ENCODE data around the gene CLMN. TPM values are rescaled to one million over a fixed set of nuclear protein-coding genes. Genes with fewer than 3 reads are reported as not detected.

Gene CLMN
- total RNA-seq, 2 donors from 2014 or later: 2.6 to 3.5 TPM

DNA sequence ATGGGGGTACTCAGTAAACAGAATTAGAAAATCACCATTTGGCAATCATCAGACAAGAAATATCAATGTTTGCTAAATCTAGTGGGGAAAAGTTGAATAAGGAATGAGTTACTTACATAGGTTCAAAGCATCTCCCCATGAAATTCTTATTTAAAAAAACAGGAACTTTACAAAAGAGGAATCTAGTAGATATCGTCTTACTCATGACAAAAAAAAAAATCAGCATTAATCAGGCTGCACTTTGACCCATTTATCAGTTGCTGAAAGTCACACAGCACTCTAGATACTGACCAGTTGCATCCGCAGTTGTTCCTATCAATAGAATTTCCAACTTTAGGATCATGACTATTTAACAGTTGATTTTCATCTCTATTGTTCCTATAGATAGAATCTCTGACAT, 156.6 kb downstream of the CLMN start:
- Mint-ChIP-seq H3K4me1 (ENCODE audit: low read depth in 2 of 2) (peaks cover 2 to 4% of the 10 kb centered on the region in 2 donors), H3K27ac (peak overlapping the region in 1 of 2 donors; percentile 13), H3K9me3 (peaks cover 5% of the 10 kb centered on the region), H3K27me3 (no peaks in the 10 kb centered on the region), H3K4me3 (no peak overlapping the region), H3K36me3 (peaks cover 12% of the 10 kb centered on the region)
- ATAC-seq (no peak), DNase-seq (ENCODE audit: low spot score) (no peak)

DNA sequence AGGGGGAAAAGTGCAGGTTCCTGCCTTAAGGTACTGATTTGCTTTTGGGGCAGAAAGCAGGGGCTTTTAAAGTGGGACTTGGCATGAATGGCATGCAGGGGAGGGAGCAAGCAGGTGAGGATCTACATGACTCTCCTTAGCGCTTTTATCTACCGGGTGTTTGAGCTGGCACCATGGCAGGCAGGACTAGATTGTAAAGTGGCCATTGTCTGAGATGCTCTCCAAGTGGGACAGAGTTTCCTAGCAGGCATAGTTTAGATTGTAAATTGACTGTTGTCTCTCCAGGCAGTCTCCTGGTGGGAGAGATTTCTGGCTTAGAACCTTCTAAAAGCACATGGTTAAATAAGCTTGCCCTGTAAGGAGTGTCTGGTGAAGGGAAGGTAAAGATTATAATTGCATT, 157.1 kb downstream of the CLMN start:
- H3K36me3 Mint-ChIP-seq: peaks cover 12% of the 10 kb centered on the region
- no peaks in the 10 kb centered on the region for H3K27me3 Mint-ChIP-seq
- no peak overlapping the region for H3K27ac Mint-ChIP-seq
- peaks cover 5% of the 10 kb centered on the region for H3K9me3 Mint-ChIP-seq
- DNase-seq (ENCODE audit: low spot score): no peak
- ATAC-seq: no peak
- H3K4me3 Mint-ChIP-seq: no peak overlapping the region
- H3K4me1 Mint-ChIP-seq (ENCODE audit: low read depth in 2 of 2): peaks cover 7 to 9% of the 10 kb centered on the region in 2 donors

GRCh38 chr14:95157327-95158189, 162.2 kb downstream of the CLMN start, which contains the start of gene DICER1:
DICER1 (minus strand) TSS chr14:95157529; CDS start chr14:95133458, 24,071 bp downstream.
- Mint-ChIP-seq H3K27me3 (no peaks in the 10 kb centered on the region), H3K27ac (peak within 1 kb of the TSS; percentile 98), H3K9me3 (no peaks in the 10 kb centered on the region), H3K4me1 (ENCODE audit: low read depth in 2 of 2) (peaks cover 33 to 36% of the 10 kb centered on the region in 2 donors), H3K36me3 (peaks cover 4% of the 10 kb centered on the region), H3K4me3 (peak within 1 kb of the TSS; percentile 95)
- ATAC-seq: peak; percentile 91 to 95
- peak; percentile 97 for DNase-seq (ENCODE audit: low spot score)

DNA sequence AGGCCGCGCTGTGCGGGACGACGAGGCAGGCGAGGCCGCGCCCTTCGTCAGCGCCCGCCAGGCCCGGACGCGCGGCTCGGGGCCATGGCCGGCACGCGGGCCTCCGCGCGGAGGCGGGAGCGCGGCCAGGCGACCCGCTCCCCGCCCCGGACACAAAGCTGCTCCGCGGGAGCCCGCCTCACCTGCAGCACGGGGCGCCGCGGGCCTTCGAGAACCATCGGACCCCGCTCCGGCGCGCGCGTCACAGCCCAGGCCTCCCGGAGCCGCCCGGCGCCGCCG, 162.7 kb downstream of the CLMN start:
- H3K4me1 Mint-ChIP-seq (ENCODE audit: low read depth in 2 of 2): peaks cover 35 to 40% of the 10 kb centered on the region in 2 donors
- no peaks in the 10 kb centered on the region for H3K27me3 Mint-ChIP-seq
- no peaks in the 10 kb centered on the region for H3K9me3 Mint-ChIP-seq
- ATAC-seq: peak; percentile 64
- H3K36me3 Mint-ChIP-seq: peaks cover 4% of the 10 kb centered on the region
- peak overlapping the region; percentile 95 for H3K4me3 Mint-ChIP-seq
- peak overlapping the region in 1 of 2 donors; percentile 98 for H3K27ac Mint-ChIP-seq
- DNase-seq (ENCODE audit: low spot score): no peak

- no peaks in the 10 kb centered on the region for H3K9me3 Mint-ChIP-seq
- peaks cover 41 to 45% of the 10 kb centered on the region in 2 donors for H3K4me1 Mint-ChIP-seq (ENCODE audit: low read depth in 2 of 2)
- ATAC-seq (peak; percentile 41 to 50), DNase-seq (ENCODE audit: low spot score) (peak; percentile 63)
- H3K27ac Mint-ChIP-seq: peak overlapping the region; percentile 64 to 81
- H3K36me3 Mint-ChIP-seq: peaks cover 4% of the 10 kb centered on the region
- peak overlapping the region; percentile 81 for H3K4me3 Mint-ChIP-seq
- H3K27me3 Mint-ChIP-seq: no peaks in the 10 kb centered on the region
Observed at GRCh38 chr14:95156161-95157047, 163.3 kb downstream of the CLMN start.

GRCh38 chr14:95155045-95155444, 164.7 kb downstream of the CLMN start:
- peak overlapping the region; percentile 64 to 81 for H3K27ac Mint-ChIP-seq

GRCh38 chr14:95153866-95154265, 165.8 kb downstream of the CLMN start:
- Mint-ChIP-seq H3K4me3 (peak overlapping the region; percentile 81), H3K27me3 (no peaks in the 10 kb centered on the region), H3K4me1 (ENCODE audit: low read depth in 2 of 2) (peaks cover 59 to 67% of the 10 kb centered on the region in 2 donors), H3K27ac (peak overlapping the region in 1 of 2 donors; percentile 29), H3K9me3 (no peaks in the 10 kb centered on the region), H3K36me3 (peaks cover 4% of the 10 kb centered on the region)
- no peak for ATAC-seq
- DNase-seq (ENCODE audit: low spot score): no peak

More at GRCh38 chr14:95155045-95155444, 164.7 kb downstream of the CLMN start:
- Mint-ChIP-seq H3K4me1 (ENCODE audit: low read depth in 2 of 2) (peaks cover 53 to 55% of the 10 kb centered on the region in 2 donors), H3K4me3 (peak overlapping the region; percentile 81), H3K27me3 (no peaks in the 10 kb centered on the region), H3K36me3 (peaks cover 4% of the 10 kb centered on the region), H3K9me3 (no peaks in the 10 kb centered on the region)
- DNase-seq (ENCODE audit: low spot score): no peak
- no peak for ATAC-seq

GRCh38 chr14:95151561-95151960, 168.1 kb downstream of the CLMN start:
- no peaks in the 10 kb centered on the region for H3K27me3 Mint-ChIP-seq
- H3K36me3 Mint-ChIP-seq: peaks cover 7% of the 10 kb centered on the region
- peaks cover 67 to 78% of the 10 kb centered on the region in 2 donors for H3K4me1 Mint-ChIP-seq (ENCODE audit: low read depth in 2 of 2)
- peak overlapping the region; percentile 23 for H3K4me3 Mint-ChIP-seq
- peak overlapping the region in 1 of 2 donors; percentile 50 for H3K27ac Mint-ChIP-seq
- no peak for DNase-seq (ENCODE audit: low spot score)
- no peaks in the 10 kb centered on the region for H3K9me3 Mint-ChIP-seq
- no peak for ATAC-seq

DNA sequence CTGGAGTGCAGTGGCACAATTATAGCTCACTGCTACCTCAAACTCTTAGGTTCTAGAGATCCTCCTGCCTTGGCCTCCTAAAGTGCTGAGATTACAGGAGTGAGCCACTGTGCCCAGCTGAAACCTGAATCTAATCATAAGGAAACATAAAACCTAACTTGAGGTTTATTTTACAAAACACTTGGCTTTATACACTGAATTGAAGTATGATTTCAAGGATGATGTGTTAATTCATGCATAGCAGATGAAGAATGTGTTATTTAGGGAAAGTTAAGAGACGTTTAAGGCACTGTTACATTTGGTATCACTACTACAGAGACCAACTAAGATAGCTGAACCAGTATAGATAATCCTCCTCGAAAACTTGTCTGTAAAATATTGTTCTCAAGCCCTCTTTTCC, 168.8 kb downstream of the CLMN start:
- no peak for ATAC-seq
- H3K4me1 Mint-ChIP-seq (ENCODE audit: low read depth in 2 of 2): peaks cover 69 to 79% of the 10 kb centered on the region in 2 donors
- H3K27ac Mint-ChIP-seq: peak overlapping the region in 1 of 2 donors; percentile 50
- H3K27me3 Mint-ChIP-seq: no peaks in the 10 kb centered on the region
- peaks cover 3% of the 10 kb centered on the region for H3K9me3 Mint-ChIP-seq
- no peak overlapping the region for H3K4me3 Mint-ChIP-seq
- no peak for DNase-seq (ENCODE audit: low spot score)
- H3K36me3 Mint-ChIP-seq: peaks cover 14% of the 10 kb centered on the region

DNA sequence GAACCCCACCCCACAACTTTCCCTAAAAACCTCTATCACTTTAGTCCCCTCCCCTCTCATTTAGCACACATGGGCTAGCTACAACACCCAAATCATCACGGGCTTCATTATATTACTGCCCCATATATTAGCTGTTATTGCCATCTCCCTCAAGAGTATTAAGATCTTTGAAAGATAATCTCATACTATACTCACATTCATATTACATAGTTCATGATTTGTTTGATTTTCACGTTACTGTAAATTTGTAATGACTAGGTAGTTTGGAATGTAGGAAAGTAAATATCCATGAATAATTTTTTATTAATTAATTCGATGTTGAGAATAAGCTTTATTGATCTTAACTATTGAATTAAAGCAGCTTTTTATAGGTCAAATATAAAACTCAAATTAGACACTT, 170.3 kb downstream of the CLMN start:
- no peak overlapping the region for H3K4me3 Mint-ChIP-seq
- H3K36me3 Mint-ChIP-seq: peaks cover 24% of the 10 kb centered on the region
- H3K4me1 Mint-ChIP-seq (ENCODE audit: low read depth in 2 of 2): peaks cover 69 to 78% of the 10 kb centered on the region in 2 donors
- DNase-seq (ENCODE audit: low spot score) (no peak), ATAC-seq (no peak)
- no peaks in the 10 kb centered on the region for H3K27me3 Mint-ChIP-seq
- peaks cover 8% of the 10 kb centered on the region for H3K9me3 Mint-ChIP-seq
- peak overlapping the region in 1 of 2 donors; percentile 99 for H3K27ac Mint-ChIP-seq

- H3K9me3 Mint-ChIP-seq: peaks cover 8% of the 10 kb centered on the region
- peak overlapping the region in 1 of 2 donors; percentile 99 for H3K27ac Mint-ChIP-seq
- H3K4me3 Mint-ChIP-seq: peak overlapping the region; percentile 34
- H3K36me3 Mint-ChIP-seq: peaks cover 21% of the 10 kb centered on the region
- H3K27me3 Mint-ChIP-seq: no peaks in the 10 kb centered on the region
- no peak for DNase-seq (ENCODE audit: low spot score)
- H3K4me1 Mint-ChIP-seq (ENCODE audit: low read depth in 2 of 2): peaks cover 67 to 74% of the 10 kb centered on the region in 2 donors
- no peak for ATAC-seq
Observed at GRCh38 chr14:95147597-95147996, 172.1 kb downstream of the CLMN start.

- ATAC-seq (peak; percentile 83 to 93), DNase-seq (ENCODE audit: low spot score) (peak; percentile 84)
- Mint-ChIP-seq H3K4me3 (peak overlapping the region; percentile 82), H3K36me3 (peaks cover 21% of the 10 kb centered on the region), H3K9me3 (peaks cover 8% of the 10 kb centered on the region), H3K4me1 (ENCODE audit: low read depth in 2 of 2) (peaks cover 65 to 72% of the 10 kb centered on the region in 2 donors), H3K27ac (peak overlapping the region; percentile 93 to 99), H3K27me3 (no peaks in the 10 kb centered on the region)
Observed at GRCh38 chr14:95146079-95146771, 173.5 kb downstream of the CLMN start.

DNA sequence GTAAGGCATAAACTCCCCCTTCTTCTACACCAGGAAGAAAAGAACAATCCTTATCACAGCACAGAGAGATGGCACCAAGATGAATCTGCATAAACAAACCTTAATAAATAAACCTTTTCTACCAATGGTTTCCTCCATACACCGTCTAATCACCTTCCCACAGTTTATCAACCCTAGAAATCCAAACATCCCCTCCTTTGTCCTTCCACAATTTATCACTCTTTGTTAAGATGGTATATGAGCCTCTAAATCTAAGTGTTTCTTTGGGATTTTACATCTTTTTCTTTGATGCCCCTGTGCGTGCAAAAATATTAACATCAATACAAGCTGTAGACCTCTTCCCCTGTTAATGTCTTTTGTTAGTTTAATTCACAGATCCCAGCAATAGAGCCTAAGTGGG, 174.9 kb downstream of the CLMN start:
- Mint-ChIP-seq H3K4me1 (ENCODE audit: low read depth in 2 of 2) (peaks cover 62 to 68% of the 10 kb centered on the region in 2 donors), H3K4me3 (peak overlapping the region; percentile 22), H3K27ac (peak overlapping the region; percentile 21 to 99), H3K9me3 (peaks cover 8% of the 10 kb centered on the region), H3K27me3 (no peaks in the 10 kb centered on the region), H3K36me3 (peaks cover 25% of the 10 kb centered on the region)
- DNase-seq (ENCODE audit: low spot score): no peak
- no peak for ATAC-seq
